Suprapubic skin (tissue), 4 donors: ENCODE data around the gene PAEP.

Experiments
- EP300 ChIP-seq: sonication (generic); formaldehyde crosslinking; IDR thresholded peaks from one replicate; pipeline ENCODE4 v1.6.1; 2017; ENCODE audit warnings: antibody characterized with exemption
- POLR2A ChIP-seq, 2 donors: fragments of 450-650 bp; IDR thresholded peaks; one replicate each; pipeline ENCODE4 v1.6.1; 2017; ENCODE audit warnings: antibody characterized with exemption in 2 of 2, mild to moderate bottlenecking in 2 of 2, moderate library complexity in 2 of 2
- POLR2AphosphoS5 ChIP-seq, 3 donors: sonication (generic); formaldehyde crosslinking; IDR thresholded peaks; one replicate each; pipeline ENCODE4 v1.6.1; 2017; ENCODE audit warnings: antibody characterized with exemption in 3 of 3
- TF ChIP-seq, protein P1 (sequence below), 2 donors: fragments of 200-600 bp in 1 of 2; fragments of 450-650 bp in 1 of 2; sonication (generic) in 1 of 2; IDR thresholded peaks; one replicate each; pipeline ENCODE4 v1.5.1; 2016 to 2019; ENCODE audit warnings: antibody characterized with exemption in 2 of 2, mild to moderate bottlenecking in 1 of 2, moderate library complexity in 1 of 2

DNA sequence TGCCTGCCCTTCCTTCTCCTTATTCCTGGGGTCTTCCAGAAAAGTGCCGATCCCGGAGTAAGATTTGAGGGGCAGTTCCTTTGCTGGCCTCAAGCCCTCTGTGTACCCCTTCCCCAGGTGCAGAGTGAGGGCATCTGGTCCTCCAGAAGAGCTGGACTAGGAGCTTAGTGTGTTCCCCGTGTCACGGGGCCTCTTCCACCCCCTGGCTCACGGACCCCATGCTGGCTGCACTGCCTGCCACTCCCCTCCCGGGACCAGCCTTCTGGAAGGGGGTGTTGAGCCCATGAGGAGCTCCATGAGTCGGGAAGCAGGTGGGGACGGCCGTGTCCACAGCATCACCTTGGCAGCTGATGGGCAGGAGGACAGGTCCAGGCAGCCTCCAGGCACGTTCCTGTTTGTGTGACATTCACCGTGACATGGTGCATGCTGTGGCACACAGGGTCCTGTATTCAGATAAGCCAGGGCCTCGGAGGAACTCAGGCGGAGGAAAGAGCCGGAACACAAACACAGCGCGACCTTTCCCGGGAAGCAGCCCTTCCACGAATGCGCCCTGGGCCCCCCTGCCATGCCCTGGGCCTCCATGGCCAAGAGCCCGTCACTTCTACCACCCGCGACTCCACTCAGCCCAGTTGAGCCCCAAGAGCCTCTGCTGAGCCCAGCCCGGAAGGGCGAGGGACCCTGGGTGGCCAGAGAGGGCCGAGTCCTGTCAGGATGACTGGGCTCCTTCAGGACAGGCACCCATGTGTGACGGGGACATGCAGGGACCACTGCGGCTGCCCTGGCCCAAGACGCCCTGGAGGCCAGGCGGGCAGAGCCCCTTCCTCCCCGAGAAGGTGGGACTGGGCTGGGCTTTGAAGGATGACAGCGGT, 46.2 kb upstream of the PAEP start:
- TF ChIP-seq, protein P1, sequence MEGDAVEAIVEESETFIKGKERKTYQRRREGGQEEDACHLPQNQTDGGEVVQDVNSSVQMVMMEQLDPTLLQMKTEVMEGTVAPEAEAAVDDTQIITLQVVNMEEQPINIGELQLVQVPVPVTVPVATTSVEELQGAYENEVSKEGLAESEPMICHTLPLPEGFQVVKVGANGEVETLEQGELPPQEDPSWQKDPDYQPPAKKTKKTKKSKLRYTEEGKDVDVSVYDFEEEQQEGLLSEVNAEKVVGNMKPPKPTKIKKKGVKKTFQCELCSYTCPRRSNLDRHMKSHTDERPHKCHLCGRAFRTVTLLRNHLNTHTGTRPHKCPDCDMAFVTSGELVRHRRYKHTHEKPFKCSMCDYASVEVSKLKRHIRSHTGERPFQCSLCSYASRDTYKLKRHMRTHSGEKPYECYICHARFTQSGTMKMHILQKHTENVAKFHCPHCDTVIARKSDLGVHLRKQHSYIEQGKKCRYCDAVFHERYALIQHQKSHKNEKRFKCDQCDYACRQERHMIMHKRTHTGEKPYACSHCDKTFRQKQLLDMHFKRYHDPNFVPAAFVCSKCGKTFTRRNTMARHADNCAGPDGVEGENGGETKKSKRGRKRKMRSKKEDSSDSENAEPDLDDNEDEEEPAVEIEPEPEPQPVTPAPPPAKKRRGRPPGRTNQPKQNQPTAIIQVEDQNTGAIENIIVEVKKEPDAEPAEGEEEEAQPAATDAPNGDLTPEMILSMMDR (IDR thresholded peaks at IDR 0.05), result no peak
- TF ChIP-seq POLR2AphosphoS5 (IDR thresholded peaks at IDR 0.05) (no peak), EP300 (no peak), POLR2A (IDR thresholded peaks at IDR 0.05) (no peak)
